ENCODE data around the gene CTAGE9.
"Not testable (repeated sequence)": the region's sequence is repeated elsewhere in the genome, so short reads cannot be mapped to it uniquely, and the experiment has no call there.

CTAGE9 gene

GRCh38 chr6:131729550-131729949 is 18.7 kb upstream of the CTAGE9 start:
- in situ Hi-C loops (cut with MboI; ENCODE audit: low sequenced_read_pairs) = no loop called here

GRCh38 chr6:131728296-131728939 is 17.6 kb upstream of the CTAGE9 start:
- in situ Hi-C loops (cut with MboI; ENCODE audit: low sequenced_read_pairs) = no loop called here

GRCh38 chr6:131727868-131728267 is 17.1 kb upstream of the CTAGE9 start:
- in situ Hi-C loops (cut with MboI; ENCODE audit: low sequenced_read_pairs) = no loop called here

GRCh38 chr6:131727467-131727866 is 16.6 kb upstream of the CTAGE9 start:
- in situ Hi-C loops (cut with MboI; ENCODE audit: low sequenced_read_pairs) = no loop called here

GRCh38 chr6:131724114-131724513 is 13.3 kb upstream of the CTAGE9 start:
- in situ Hi-C loops (cut with MboI; ENCODE audit: low sequenced_read_pairs) = no loop called here

- in situ Hi-C loops (cut with MboI; ENCODE audit: low sequenced_read_pairs) = no loop called here
Measured at GRCh38 chr6:131721161-131721560, 10.3 kb upstream of the CTAGE9 start.

- in situ Hi-C loops (cut with MboI; ENCODE audit: low sequenced_read_pairs) = no loop called here
Measured at GRCh38 chr6:131717836-131718542, 7.2 kb upstream of the CTAGE9 start.

- in situ Hi-C loops (cut with MboI; ENCODE audit: low sequenced_read_pairs) = not testable (repeated sequence)
Measured at GRCh38 chr6:131715567-131715966, 4.8 kb upstream of the CTAGE9 start.

- in situ Hi-C loops (cut with MboI; ENCODE audit: low sequenced_read_pairs) = not testable (repeated sequence)
Measured at GRCh38 chr6:131703905-131704304, 6.9 kb downstream of the CTAGE9 start.

GRCh38 chr6:131700851-131701250 is 10.0 kb downstream of the CTAGE9 start:
- in situ Hi-C loops (cut with MboI; ENCODE audit: low sequenced_read_pairs) = not testable (repeated sequence)

GRCh38 chr6:131696956-131697355 is 13.9 kb downstream of the CTAGE9 start:
- in situ Hi-C loops (cut with MboI; ENCODE audit: low sequenced_read_pairs) = loop anchor here (25.0 kb wide), 1 partner anchor 215 kb away; no protein-coding TSS in a partner anchor

GRCh38 chr6:131694832-131695426 is 15.9 kb downstream of the CTAGE9 start:
- in situ Hi-C loops (cut with MboI; ENCODE audit: low sequenced_read_pairs) = loop anchor here (25.0 kb wide), 1 partner anchor 217 kb away; no protein-coding TSS in a partner anchor

- in situ Hi-C loops (cut with MboI; ENCODE audit: low sequenced_read_pairs) = loop anchor here (25.0 kb wide), 1 partner anchor 219 kb away; no protein-coding TSS in a partner anchor
Measured at GRCh38 chr6:131693384-131693783, 17.4 kb downstream of the CTAGE9 start.

- in situ Hi-C loops (cut with MboI; ENCODE audit: low sequenced_read_pairs) = loop anchor here (25.0 kb wide), 1 partner anchor 220 kb away; no protein-coding TSS in a partner anchor
Measured at GRCh38 chr6:131692589-131692988, 18.2 kb downstream of the CTAGE9 start.

- in situ Hi-C loops (cut with MboI; ENCODE audit: low sequenced_read_pairs) = loop anchor here (25.0 kb wide), 1 partner anchor 220 kb away; no protein-coding TSS in a partner anchor
Measured at GRCh38 chr6:131692031-131692430, 18.8 kb downstream of the CTAGE9 start.

- in situ Hi-C loops (cut with MboI; ENCODE audit: low sequenced_read_pairs) = loop anchor here (25.0 kb wide), 1 partner anchor 224 kb away; no protein-coding TSS in a partner anchor
Measured at GRCh38 chr6:131688286-131688685, 22.5 kb downstream of the CTAGE9 start.

GRCh38 chr6:131687022-131687421 is 23.8 kb downstream of the CTAGE9 start:
- in situ Hi-C loops (cut with MboI; ENCODE audit: low sequenced_read_pairs) = loop anchor here (25.0 kb wide), 1 partner anchor 225 kb away; no protein-coding TSS in a partner anchor

- in situ Hi-C loops (cut with MboI; ENCODE audit: low sequenced_read_pairs) = loop anchor here (25.0 kb wide), 1 partner anchor 227 kb away; no protein-coding TSS in a partner anchor
Measured at GRCh38 chr6:131685266-131685780, 25.5 kb downstream of the CTAGE9 start.

- in situ Hi-C loops (cut with MboI; ENCODE audit: low sequenced_read_pairs) = loop anchor here (25.0 kb wide), 1 partner anchor 229 kb away; no protein-coding TSS in a partner anchor
Measured at GRCh38 chr6:131683479-131683878, 27.3 kb downstream of the CTAGE9 start.

- in situ Hi-C loops (cut with MboI; ENCODE audit: low sequenced_read_pairs) = loop anchor here (25.0 kb wide), 1 partner anchor 230 kb away; no protein-coding TSS in a partner anchor
Measured at GRCh38 chr6:131682442-131682841, 28.4 kb downstream of the CTAGE9 start.

GRCh38 chr6:131681585-131681984 is 29.2 kb downstream of the CTAGE9 start:
- in situ Hi-C loops (cut with MboI; ENCODE audit: low sequenced_read_pairs) = loop anchor here (25.0 kb wide), 1 partner anchor 231 kb away; no protein-coding TSS in a partner anchor

Data from HL-60/S4 (cell line).